Left lung (tissue), 10 donors: ENCODE measurements around the gene RNASEH2C. TPM values are rescaled to one million over a fixed set of nuclear protein-coding genes. Genes with fewer than 3 reads are reported as not detected.

Experiments
- ATAC-seq: fragments of 200-7000 bp; cut with Tn5 transposase; one replicate; pipeline ENCODE4 v1.9.1; 2020; ENCODE audit warnings: moderate library complexity
- DNase-seq, 4 donors: peaks; one replicate each; pipeline ENCODE4 v3.0.0-alpha.2; 2013 to 2020
- H3K27ac ChIP-seq, 2 donors: fragments of 200-600 bp; sonication (generic) in 1 of 2; one replicate each; pipeline versions ENCODE4 v1.5.0 to v1.8.0; 2020 to 2021
- H3K27me3 ChIP-seq, 2 donors: fragments of 200-600 bp; sonication (generic) in 1 of 2; one replicate each; pipeline versions ENCODE4 v1.5.0 to v1.8.0; 2020 to 2021
- H3K36me3 ChIP-seq, 2 donors: fragments of 200-600 bp; sonication (generic) in 1 of 2; one replicate each; pipeline versions ENCODE4 v1.5.0 to v1.8.0; 2020 to 2021
- H3K4me1 ChIP-seq, 2 donors: fragments of 200-600 bp; one replicate each; pipeline ENCODE4 v1.8.0; 2021
- H3K4me3 ChIP-seq, 2 donors: fragments of 200-600 bp; sonication (generic) in 1 of 2; one replicate each; pipeline versions ENCODE4 v1.5.0 to v1.8.0; 2020 to 2021; ENCODE audit warnings: mild to moderate bottlenecking in 1 of 2
- H3K9me3 ChIP-seq, 2 donors: fragments of 200-600 bp; sonication (generic) in 1 of 2; one replicate each; pipeline versions ENCODE4 v1.5.0 to v1.8.0; 2020 to 2021
- intact Hi-C, 2 donors: fragments of 100-400 bp; cut with DNase I; formaldehyde crosslinking; loops; one replicate each; pipeline versions ENCODE4 v1.11.2 to v1.14.2; 2022
- polyA plus RNA-seq, 6 donors: library from polyadenylated mRNA; unstranded; fragments of 120-200 nt; gene quantifications; one replicate each; pipeline ENCODE4 v1.2.1, GENCODE V29; 2013; ENCODE audit not compliant: insufficient read length in 6 of 6
- total RNA-seq, 2 donors: library from RNA; stranded (reverse); fragmentation: NEBNext Ultra II Directional; extraction: Animal tissue kit (Norgen Biotek cat#: 25700); gene quantifications; one replicate each; pipeline ENCODE4 v1.2.1, GENCODE V29; 2021
- TF ChIP-seq, protein P1 (sequence below), 2 donors: fragments of 200-600 bp; sonication (generic) in 1 of 2; IDR thresholded peaks; one replicate each; pipeline versions ENCODE4 v1.5.0 to v1.8.0; 2021; ENCODE audit warnings: antibody characterized with exemption in 2 of 2
- donor health status: DM: no; HTN: yes; CAD: no.
- donor health status: DM: no; HTN: no; CAD: no.

Gene RNASEH2C
- total and polyA plus RNA-seq, 8 donors, result 34.7 to 70.1 (median 40.1) TPM

GRCh38 chr11:65703846-65704245 is 16.8 kb downstream of the RNASEH2C start:
- ATAC-seq, result no peak
- Histone ChIP-seq H3K9me3 (no peaks in the 10 kb centered on the region), H3K27me3 (peaks cover 0 to 3% of the 10 kb centered on the region in 2 donors), H3K4me1 (peaks cover 0 to 5% of the 10 kb centered on the region in 2 donors), H3K27ac (no peak overlapping the region), H3K36me3 (no peaks in the 10 kb centered on the region), H3K4me3 (no peak overlapping the region)
- no peak for DNase-seq
- intact Hi-C loops, result loop anchor here in 1 of 2 donors (10.0 kb wide), 1 partner anchor 79 kb away; no protein-coding TSS in a partner anchor
- TF ChIP-seq, protein P1, sequence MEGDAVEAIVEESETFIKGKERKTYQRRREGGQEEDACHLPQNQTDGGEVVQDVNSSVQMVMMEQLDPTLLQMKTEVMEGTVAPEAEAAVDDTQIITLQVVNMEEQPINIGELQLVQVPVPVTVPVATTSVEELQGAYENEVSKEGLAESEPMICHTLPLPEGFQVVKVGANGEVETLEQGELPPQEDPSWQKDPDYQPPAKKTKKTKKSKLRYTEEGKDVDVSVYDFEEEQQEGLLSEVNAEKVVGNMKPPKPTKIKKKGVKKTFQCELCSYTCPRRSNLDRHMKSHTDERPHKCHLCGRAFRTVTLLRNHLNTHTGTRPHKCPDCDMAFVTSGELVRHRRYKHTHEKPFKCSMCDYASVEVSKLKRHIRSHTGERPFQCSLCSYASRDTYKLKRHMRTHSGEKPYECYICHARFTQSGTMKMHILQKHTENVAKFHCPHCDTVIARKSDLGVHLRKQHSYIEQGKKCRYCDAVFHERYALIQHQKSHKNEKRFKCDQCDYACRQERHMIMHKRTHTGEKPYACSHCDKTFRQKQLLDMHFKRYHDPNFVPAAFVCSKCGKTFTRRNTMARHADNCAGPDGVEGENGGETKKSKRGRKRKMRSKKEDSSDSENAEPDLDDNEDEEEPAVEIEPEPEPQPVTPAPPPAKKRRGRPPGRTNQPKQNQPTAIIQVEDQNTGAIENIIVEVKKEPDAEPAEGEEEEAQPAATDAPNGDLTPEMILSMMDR (IDR thresholded peaks at IDR 0.05), result no peak

- no peak overlapping the region for H3K4me3 ChIP-seq
- H3K27ac ChIP-seq, result no peak overlapping the region
- intact Hi-C loops, result loop anchor here in 1 of 2 donors (10.0 kb wide), 1 partner anchor 77 kb away; no protein-coding TSS in a partner anchor
- no peaks in the 10 kb centered on the region for H3K36me3 ChIP-seq
- peaks cover 0 to 4% of the 10 kb centered on the region in 2 donors for H3K4me1 ChIP-seq
- peaks cover 0 to 3% of the 10 kb centered on the region in 2 donors for H3K27me3 ChIP-seq
- no peaks in the 10 kb centered on the region for H3K9me3 ChIP-seq
- TF ChIP-seq, protein P1 (IDR thresholded peaks at IDR 0.05), result no peak
- ATAC-seq (no peak), DNase-seq (no peak)
These were observed 18.9 kb downstream of the RNASEH2C start for GRCh38 chr11:65701686-65702085.

DNA sequence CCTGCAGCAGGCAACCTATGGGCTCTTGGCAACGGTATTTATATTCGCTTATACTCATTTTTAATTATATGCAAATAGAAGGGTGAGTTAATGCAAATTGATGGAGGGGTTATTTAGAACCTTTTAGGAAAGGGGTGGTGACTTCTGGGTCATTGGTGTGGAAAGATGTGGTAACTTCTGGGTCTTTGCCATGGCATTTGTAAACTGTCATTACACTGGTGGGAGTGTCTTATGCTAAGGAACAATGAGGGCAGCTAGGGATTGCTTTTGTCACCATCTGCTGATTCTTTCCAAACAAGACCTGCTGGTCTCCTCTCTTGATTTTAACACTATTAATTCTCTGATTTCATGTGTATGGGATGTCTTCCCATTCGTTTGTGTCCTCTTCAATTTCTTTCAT is 20.2 kb downstream of the RNASEH2C start:
- intact Hi-C loops, result loop anchor here in 1 of 2 donors (10.0 kb wide), 1 partner anchor 76 kb away; no protein-coding TSS in a partner anchor
- Histone ChIP-seq H3K4me1 (peaks cover 0 to 4% of the 10 kb centered on the region in 2 donors), H3K27me3 (peaks cover 0 to 3% of the 10 kb centered on the region in 2 donors), H3K27ac (no peak overlapping the region), H3K4me3 (no peak overlapping the region), H3K36me3 (no peaks in the 10 kb centered on the region), H3K9me3 (no peaks in the 10 kb centered on the region)
- TF ChIP-seq, protein P1 (IDR thresholded peaks at IDR 0.05), result no peak
- no peak for ATAC-seq
- no peak for DNase-seq

GRCh38 chr11:65699306-65699705 is 21.3 kb downstream of the RNASEH2C start:
- Histone ChIP-seq H3K9me3 (no peaks in the 10 kb centered on the region), H3K4me1 (peaks cover 0 to 6% of the 10 kb centered on the region in 2 donors), H3K27me3 (peaks cover 0 to 3% of the 10 kb centered on the region in 2 donors), H3K36me3 (no peaks in the 10 kb centered on the region), H3K4me3 (no peak overlapping the region), H3K27ac (no peak overlapping the region)
- DNase-seq (no peak), ATAC-seq (no peak)
- TF ChIP-seq, protein P1 (IDR thresholded peaks at IDR 0.05), result no peak
- intact Hi-C loops, result no loop called here

DNA sequence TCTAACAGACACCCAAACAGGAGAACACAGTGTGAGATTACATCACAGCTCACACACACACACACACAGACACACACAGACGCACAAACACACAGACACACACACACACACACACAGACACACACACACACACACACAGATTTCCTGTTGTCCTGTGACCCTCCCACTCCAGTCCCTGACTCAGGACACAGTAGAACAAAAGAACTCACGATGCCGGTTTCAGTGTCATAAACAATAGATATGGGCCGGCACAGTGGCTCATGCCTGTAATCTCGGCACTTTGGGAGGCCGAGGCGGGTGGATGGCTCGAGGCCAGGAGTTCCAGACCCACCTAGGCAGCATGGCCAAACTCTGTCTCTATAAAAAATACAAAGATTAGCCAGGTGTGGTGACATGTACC is 22.4 kb downstream of the RNASEH2C start:
- Histone ChIP-seq H3K9me3 (no peaks in the 10 kb centered on the region), H3K27me3 (no peaks in the 10 kb centered on the region), H3K4me1 (peaks cover 0 to 6% of the 10 kb centered on the region in 2 donors), H3K36me3 (no peaks in the 10 kb centered on the region), H3K27ac (peak overlapping the region in 1 of 2 donors; percentile 50), H3K4me3 (no peak overlapping the region)
- TF ChIP-seq, protein P1 (IDR thresholded peaks at IDR 0.05), result no peak
- DNase-seq (peak in 1 of 4 donors; percentile 24), ATAC-seq (peak; percentile 41)
- intact Hi-C loops, result no loop called here
